Stimulated activated effector memory CD8-positive, alpha-beta T cell treated with anti-CD3 and anti-CD28 coated beads, Interleukin-12 subunit alpha, Interleukin-12 subunit beta, amount 100 ng/mL, for 72 hours (primary cell): ENCODE results near the gene DVL3.

Experiments used
- ATAC-seq: fragments of 150-1000 bp; cut with Tn5 transposase; 2 replicates; pipeline ENCODE4 v1.10.0; 2021
- DNase-seq, 2 donors: peaks; one replicate each; pipeline ENCODE4 v3.0.0; 2021 to 2022; ENCODE audit warnings: low spot score in 2 of 2
- H3K27ac Mint-ChIP-seq: one replicate; pipeline ENCODE4 v1.8.0; 2022; ENCODE audit warnings: mild to moderate bottlenecking, mixed read lengths
- H3K36me3 Mint-ChIP-seq: one replicate; pipeline ENCODE4 v1.8.0; 2022; ENCODE audit warnings: mild to moderate bottlenecking, mixed read lengths
- H3K4me1 Mint-ChIP-seq: one replicate; pipeline ENCODE4 v1.8.0; 2022; ENCODE audit warnings: mixed read lengths
- H3K4me3 Mint-ChIP-seq: one replicate; pipeline ENCODE4 v1.8.0; 2022; ENCODE audit warnings: mild to moderate bottlenecking, mixed read lengths
- H3K9me3 Mint-ChIP-seq: one replicate; pipeline ENCODE4 v1.8.0; 2022; ENCODE audit warnings: mixed read lengths

The DVL3 gene

GRCh38 chr3:184203526-184203925, 48.3 kb downstream of the DVL3 start:
- no peak overlapping the region for H3K27ac Mint-ChIP-seq
- H3K4me1 Mint-ChIP-seq = no peaks in the 10 kb centered on the region

GRCh38 chr3:184209146-184209923, 54.2 kb downstream of the DVL3 start:
- no peak overlapping the region for H3K27ac Mint-ChIP-seq
- H3K36me3 Mint-ChIP-seq = no peaks in the 10 kb centered on the region
- H3K4me3 Mint-ChIP-seq = no peak overlapping the region
- H3K9me3 Mint-ChIP-seq = no peaks in the 10 kb centered on the region
- DNase-seq (no peak), ATAC-seq (no peak)
- H3K4me1 Mint-ChIP-seq = no peaks in the 10 kb centered on the region

More at GRCh38 chr3:184203526-184203925, 48.3 kb downstream of the DVL3 start:
- no peaks in the 10 kb centered on the region for H3K9me3 Mint-ChIP-seq
- ATAC-seq (no peak), DNase-seq (no peak)
- no peak overlapping the region for H3K4me3 Mint-ChIP-seq
- no peaks in the 10 kb centered on the region for H3K36me3 Mint-ChIP-seq

GRCh38 chr3:184211297-184211696, 56.1 kb downstream of the DVL3 start:
- H3K27ac Mint-ChIP-seq = no peak overlapping the region
- H3K36me3 Mint-ChIP-seq = no peaks in the 10 kb centered on the region
- DNase-seq (no peak), ATAC-seq (no peak)
- no peak overlapping the region for H3K4me3 Mint-ChIP-seq
- no peaks in the 10 kb centered on the region for H3K4me1 Mint-ChIP-seq
- H3K9me3 Mint-ChIP-seq = no peaks in the 10 kb centered on the region

- no peaks in the 10 kb centered on the region for H3K4me1 Mint-ChIP-seq
- no peak overlapping the region for H3K27ac Mint-ChIP-seq
- no peaks in the 10 kb centered on the region for H3K36me3 Mint-ChIP-seq
- no peak overlapping the region for H3K4me3 Mint-ChIP-seq
- no peaks in the 10 kb centered on the region for H3K9me3 Mint-ChIP-seq
- ATAC-seq (no peak), DNase-seq (no peak)
Observed at GRCh38 chr3:184211718-184212117, 56.5 kb downstream of the DVL3 start.

GRCh38 chr3:184218814-184219213, 63.6 kb downstream of the DVL3 start:
- H3K36me3 Mint-ChIP-seq = no peaks in the 10 kb centered on the region
- no peak for ATAC-seq
- no peaks in the 10 kb centered on the region for H3K4me1 Mint-ChIP-seq
- H3K27ac Mint-ChIP-seq = no peak overlapping the region
- H3K9me3 Mint-ChIP-seq = no peaks in the 10 kb centered on the region
- DNase-seq = no peak
- H3K4me3 Mint-ChIP-seq = no peak overlapping the region

GRCh38 chr3:184222521-184222920, 67.3 kb downstream of the DVL3 start:
- Mint-ChIP-seq H3K36me3 (no peaks in the 10 kb centered on the region), H3K4me1 (no peaks in the 10 kb centered on the region), H3K27ac (no peak overlapping the region), H3K4me3 (no peak overlapping the region), H3K9me3 (no peaks in the 10 kb centered on the region)
- ATAC-seq (no peak), DNase-seq (no peak)
